Frontal cortex (tissue), 4 donors: ENCODE results near the gene IL4R. TPM values are rescaled to one million over a fixed set of nuclear protein-coding genes. Genes with fewer than 3 reads are reported as not detected.
A peak's percentile ranks its signal among the peaks of the same experiment; 100 is the strongest.

Experiments used
- DNase-seq, 2 donors: peaks; one replicate each; pipeline ENCODE4 v3.0.0; 2012; ENCODE audit warnings: low spot score in 2 of 2
- FAIRE-seq: peaks from 2 replicates; lab custom pipeline; 2012; peaks lifted over from hg19 to GRCh38; lab: Jason Lieb, UNC
- total RNA-seq: library from RNA; depleted of rRNA; stranded (reverse); fragments of >200 nt; gene quantifications from one replicate; pipeline ENCODE4 v1.2.3, GENCODE V29; 2014
- donor health status: control.
- donor health status: control.
- donor health status: control.

The IL4R gene
- total RNA-seq, 1 donor from 2014 or later, result 1.6 TPM

GRCh38 chr16:27368358-27368722 lies 54.6 kb downstream of the IL4R start:
- FAIRE-seq, result no peak
- no peak for DNase-seq

DNA sequence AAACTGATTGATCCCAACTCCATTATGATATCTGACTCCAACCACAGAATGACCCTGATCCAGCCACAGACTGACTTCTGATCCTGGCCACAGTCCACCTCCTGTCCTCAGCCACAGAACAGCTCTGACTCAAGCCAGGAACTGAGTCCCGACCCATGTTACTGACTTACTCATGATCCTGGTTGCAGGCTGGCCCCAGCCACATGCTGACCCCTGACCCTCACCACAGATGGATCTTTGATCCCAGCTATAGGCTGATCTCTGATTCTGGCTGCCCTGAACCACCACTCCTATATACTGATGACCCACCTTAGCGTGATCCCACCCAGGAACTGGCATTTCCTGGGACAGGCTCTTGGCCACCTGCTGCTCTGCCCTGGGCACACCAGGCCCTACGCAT lies 56.0 kb downstream of the IL4R start:
- no peak for FAIRE-seq
- no peak for DNase-seq

GRCh38 chr16:27370318-27370717 lies 56.5 kb downstream of the IL4R start:
- FAIRE-seq (no peak), DNase-seq (no peak)

- no peak for FAIRE-seq
Observed at GRCh38 chr16:27373312-27373711, 59.5 kb downstream of the IL4R start.

DNA sequence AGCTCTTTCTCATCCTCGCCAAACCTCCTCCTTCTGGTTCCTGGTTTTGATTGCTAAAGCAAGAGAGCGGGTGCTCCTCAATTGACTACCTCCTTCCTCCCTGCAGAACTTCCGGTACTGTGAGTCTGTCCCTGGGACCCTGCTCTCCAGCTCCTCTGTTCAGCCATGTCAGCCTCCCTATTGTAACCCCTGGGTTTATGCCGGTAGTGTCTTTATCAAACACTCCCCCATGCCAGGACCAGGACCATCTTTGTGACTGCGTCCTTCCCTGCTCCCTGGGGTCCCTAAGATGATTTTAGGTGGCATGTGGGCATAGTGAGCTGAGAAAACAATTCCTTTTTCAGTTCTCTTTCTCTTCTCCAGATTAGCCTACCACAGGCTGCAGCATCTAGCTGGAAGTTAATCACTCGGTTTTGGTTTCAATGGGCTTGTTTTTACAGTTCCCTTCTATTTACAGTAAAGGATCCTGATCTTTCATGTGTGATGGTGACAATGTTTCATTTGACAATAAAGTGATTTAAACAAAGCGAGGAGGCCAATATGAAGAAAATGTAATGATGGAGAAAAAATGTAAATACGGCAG lies 60.5 kb downstream of the IL4R start:
- FAIRE-seq (no peak), DNase-seq (no peak)

More at GRCh38 chr16:27373312-27373711, 59.5 kb downstream of the IL4R start:
- DNase-seq, result no peak

- peak; percentile 26 to 52 for DNase-seq
- FAIRE-seq, result no peak
Observed at GRCh38 chr16:27374804-27375425, 61.1 kb downstream of the IL4R start.

DNA sequence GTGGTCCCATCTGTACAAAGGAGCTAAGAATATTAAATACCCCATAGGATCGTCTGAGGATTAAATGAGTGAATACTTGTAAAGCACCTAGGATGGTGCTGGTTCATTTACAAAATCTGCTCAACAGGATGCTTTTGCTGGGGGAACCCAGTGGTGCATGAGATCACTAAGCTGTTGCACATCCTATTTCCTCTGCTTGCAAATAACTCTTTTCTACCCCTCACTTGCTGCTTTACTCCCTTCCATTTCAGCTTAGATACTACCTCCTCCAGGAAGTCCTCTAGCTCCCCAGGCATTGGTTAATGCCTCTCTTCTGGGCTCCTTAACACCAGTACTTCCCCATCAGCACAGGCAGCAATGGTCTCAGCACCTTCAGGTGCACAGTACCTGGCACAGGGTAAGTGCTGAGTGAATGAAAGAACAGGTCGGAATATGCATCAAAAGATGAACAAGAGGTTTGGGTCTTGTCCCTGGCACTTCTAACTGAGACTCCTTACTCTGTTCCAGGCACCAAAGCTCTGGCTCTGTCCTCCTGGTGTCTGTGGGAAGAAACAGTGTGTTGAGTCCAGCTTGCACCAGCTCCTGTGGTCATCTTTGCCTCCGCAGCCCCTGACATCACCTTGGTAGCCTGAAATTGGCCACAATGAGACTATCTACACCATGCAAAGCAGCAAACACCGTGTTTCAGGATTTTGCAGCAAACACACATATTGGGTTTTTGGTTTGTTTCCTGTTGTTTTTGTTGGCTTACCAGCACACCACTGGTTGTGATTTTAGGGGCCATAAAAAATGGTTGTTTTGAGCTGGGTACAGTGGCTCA lies 64.1 kb downstream of the IL4R start:
- no peak for DNase-seq
- no peak for FAIRE-seq

GRCh38 chr16:27378871-27379481 lies 65.2 kb downstream of the IL4R start:
- FAIRE-seq (no peak), DNase-seq (no peak)

GRCh38 chr16:27379919-27380318 lies 66.1 kb downstream of the IL4R start:
- FAIRE-seq (no peak), DNase-seq (no peak)

DNA sequence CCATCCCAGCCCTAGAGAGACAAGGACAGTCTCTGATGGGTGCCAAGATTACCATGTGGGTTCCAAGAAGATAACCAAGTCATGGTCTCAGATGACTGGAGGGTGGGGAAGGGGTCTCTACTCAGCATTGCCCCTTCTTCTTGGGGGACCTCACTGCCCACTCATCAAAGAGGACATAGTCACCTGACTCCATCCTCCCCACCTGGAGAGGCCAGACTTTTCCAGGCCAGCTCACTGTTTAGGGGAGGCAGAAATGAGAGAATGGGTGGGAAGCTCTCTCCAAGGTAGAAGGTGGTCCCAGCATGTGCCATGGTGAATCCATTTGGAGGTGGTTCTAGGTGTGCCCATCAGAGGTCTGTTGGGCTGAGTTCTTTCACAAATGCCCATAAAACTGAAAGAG lies 67.5 kb downstream of the IL4R start:
- FAIRE-seq, result no peak
- DNase-seq, result no peak

DNA sequence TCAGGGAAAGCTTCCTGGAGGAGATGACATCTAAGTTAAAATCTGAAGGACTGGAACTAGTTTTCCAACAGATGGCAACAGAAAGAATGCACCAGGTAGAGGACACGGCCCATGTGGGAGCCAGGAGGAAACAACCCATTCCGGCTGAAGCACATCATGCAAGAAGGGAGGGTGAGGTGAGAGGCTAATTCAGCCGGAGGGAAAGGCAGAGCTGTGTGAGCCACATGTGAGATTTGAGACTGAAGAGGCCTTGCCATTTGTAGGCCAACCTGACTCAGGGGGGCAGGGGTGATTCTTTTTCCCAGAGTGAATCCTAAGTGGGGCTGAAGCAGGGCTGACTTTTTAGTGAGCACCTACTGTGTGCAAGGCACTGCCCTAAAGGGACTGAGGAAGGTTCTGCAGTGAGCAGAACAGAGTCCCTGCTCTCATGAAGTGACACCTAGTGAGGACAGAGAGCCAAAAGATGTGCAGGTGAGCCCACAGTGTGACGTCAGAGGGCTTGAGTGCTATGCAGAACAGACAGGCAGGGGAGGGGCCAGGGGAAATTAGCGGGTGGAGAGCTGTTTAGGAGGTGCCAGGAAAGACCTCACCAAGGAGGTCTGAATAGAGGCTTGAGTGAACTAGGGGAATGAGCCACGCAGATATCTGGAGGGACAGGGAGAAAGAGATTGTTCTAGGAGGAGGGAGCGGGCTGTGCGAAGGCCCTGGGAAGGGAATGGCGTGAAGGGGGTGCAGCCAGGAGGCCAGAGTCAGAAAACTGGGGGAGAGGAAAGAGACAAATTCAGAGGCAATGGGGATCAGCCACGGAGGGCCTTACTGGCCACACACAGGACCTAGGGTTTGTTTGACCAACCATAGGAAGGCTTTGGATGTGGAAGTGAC lies 68.4 kb downstream of the IL4R start:
- FAIRE-seq (no peak), DNase-seq (no peak)

GRCh38 chr16:27383556-27384243 lies 69.9 kb downstream of the IL4R start:
- no peak for FAIRE-seq
- no peak for DNase-seq

DNA sequence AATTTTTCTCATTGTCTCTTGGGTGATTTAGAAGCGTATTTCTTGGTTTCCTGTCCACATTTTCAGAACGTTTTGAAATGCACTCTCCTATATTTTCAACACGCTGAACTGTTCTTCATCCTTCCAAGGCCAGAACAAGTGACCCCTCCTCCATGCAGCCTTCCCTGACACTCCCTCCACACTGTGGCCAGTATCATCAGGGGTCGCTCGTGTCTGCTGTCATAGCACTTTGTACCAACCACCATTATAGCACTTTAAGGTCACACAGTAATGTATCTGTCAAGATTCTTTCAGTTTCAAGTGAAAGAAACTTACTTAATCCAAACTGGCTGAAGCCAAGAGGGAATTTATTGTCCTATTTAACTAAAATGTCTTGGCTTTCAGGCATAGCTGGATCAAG lies 70.7 kb downstream of the IL4R start:
- FAIRE-seq (no peak), DNase-seq (no peak)

DNA sequence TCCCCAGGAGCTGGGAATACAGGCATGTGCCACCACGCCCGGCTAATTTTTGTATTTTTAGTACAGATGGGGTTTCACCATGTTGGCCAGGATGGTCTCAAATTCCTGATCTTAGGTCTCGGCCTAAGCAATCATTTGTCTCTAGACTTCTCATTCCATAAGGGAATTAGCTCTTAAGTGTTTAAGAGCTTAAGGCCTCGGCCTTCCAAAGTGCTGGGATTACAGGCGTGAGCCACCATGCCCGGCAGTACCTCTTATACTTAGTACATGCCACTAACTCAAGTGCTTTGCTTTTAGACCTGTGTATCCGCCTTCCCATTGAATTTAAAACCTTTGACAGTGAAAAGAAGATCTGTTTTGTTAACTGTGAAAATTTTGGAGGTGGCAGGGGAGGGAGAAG lies 71.6 kb downstream of the IL4R start:
- no peak for DNase-seq
- no peak for FAIRE-seq

DNA sequence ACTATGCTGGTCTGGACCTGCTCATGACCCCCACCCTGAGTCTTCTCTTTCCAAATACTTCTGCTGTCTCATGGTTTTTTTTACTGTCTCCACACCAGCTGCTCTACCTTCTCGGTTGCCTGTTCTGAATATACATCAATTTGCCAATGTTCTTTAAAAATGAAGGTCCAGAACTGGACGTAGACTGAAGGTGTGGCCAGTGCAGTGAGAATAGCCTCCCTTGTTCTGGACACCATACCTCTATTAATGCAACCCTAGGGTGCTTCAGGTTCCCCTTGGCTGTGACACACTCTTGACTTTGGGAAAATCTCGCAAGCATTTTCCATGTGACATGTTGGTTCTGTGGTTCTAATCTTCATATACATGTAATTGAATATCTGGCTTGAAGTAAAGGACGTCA lies 72.9 kb downstream of the IL4R start:
- FAIRE-seq, result no peak
- DNase-seq, result no peak

DNA sequence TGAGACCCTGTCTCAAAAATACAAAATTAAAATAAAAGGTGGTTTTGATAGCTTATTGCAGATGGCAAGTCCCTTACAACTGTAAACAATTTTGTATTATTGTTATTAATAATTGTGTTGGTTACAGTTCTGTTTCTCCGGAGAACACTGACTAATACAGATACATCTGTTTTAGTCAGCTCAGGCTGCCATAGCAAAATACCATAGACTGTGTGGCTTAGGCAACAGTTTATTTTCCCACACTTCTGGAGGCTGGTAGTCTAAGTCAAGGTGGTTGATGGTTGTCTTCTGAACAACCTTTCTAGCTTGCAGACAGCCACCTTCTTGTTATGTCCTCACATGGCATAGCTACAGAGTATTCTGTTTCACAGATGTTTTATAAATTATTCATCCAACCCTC lies 74.0 kb downstream of the IL4R start:
- DNase-seq (no peak), FAIRE-seq (no peak)

DNA sequence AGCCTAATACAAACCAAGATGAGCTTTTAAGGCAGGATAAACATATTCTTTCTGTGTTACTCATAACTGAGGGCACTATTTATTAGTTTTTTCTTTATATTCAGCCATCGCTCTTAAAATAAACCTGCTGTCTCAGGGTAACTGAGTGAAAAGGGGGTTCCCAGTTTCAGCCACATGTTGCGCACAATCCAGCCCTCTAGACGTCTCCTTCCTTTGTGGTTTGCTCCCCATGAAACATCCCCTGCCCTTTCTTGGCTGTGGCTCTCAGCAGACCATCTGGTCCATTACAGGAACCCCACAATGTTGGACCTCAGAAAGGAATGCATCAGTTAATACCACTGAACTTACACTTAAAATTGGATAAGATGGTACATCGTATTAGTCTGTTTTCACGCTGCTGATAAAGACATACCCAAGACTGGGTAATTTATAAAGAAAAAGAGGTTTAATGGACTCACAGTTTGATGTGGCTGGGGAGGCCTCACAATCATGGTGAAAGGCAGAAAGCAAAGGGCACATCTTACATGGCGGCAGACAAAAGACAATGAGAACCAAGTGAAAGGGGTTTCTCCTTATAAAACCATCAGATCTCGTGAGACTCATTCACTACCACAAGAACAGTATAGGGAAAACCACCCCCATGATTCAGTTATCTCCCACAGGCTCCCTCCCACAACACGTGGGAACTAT lies 75.6 kb downstream of the IL4R start:
- DNase-seq (no peak), FAIRE-seq (no peak)

- FAIRE-seq, result no peak
Observed at GRCh38 chr16:27390151-27390550, 76.4 kb downstream of the IL4R start.

GRCh38 chr16:27392671-27393070 lies 78.9 kb downstream of the IL4R start:
- no peak for DNase-seq
- FAIRE-seq, result no peak

More at GRCh38 chr16:27390151-27390550, 76.4 kb downstream of the IL4R start:
- DNase-seq, result no peak
